ENCODE measurements around the gene AFAP1L1.
"Not testable (repeated sequence)": the region's sequence is repeated elsewhere in the genome, so short reads cannot be mapped to it uniquely, and the experiment has no call there.

The AFAP1L1 gene

DNA sequence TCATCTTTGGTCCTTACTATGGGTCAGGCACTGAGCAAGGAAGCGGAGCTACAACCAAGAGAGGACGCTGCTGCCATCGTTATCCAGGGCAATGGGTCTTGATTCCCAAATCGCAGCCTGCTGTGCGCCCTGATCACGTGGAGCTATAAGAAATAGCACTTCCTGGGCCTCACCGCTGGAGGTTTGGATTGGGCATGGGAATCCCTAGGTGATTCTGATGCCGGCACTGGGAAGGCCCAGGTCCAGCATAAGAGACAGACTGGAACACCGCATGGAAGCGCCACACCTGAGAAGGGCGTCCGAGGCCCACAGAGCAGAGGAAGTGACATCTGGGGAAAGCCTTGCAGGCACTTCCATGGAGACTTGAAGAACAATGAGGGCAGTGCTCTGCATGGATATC lies 104.4 kb downstream of the AFAP1L1 start:
- no peak for DNase-seq

DNA sequence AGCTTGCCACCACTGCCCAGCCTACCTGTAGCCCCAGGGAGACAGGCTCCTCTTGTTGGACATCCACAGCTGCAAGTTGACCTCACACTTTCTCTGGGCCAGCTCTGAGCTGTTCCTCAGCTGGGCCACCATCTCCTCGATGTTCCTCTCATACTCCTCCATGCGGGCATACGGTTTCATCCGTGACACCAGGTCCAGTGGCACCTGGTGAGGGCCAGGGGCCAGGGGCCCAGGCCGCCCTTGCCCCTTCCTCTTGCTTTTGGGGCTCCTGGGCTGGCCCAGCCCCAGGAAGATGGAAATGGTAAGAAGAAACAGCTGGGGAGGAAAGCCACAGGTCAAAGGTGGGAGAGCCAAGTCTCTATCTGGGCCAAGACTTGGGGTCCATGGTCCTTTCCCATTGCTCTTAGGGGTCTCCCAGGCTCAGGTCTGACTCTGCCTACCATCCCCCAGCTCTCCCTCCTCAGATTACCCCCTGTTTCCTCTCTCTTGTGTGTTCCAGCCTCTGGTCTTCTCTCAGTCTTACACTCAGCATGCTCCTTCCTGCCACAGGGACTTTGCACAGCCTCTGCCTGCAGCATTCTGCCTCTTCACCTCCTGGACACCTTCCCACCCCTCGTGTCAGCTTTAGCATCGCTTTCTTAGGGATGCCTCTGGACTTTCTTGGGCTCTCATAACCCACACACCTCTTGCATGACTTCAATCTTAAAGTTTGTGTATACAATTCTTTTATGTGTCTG lies 105.2 kb downstream of the AFAP1L1 start:
- DNase-seq: no peak

DNA sequence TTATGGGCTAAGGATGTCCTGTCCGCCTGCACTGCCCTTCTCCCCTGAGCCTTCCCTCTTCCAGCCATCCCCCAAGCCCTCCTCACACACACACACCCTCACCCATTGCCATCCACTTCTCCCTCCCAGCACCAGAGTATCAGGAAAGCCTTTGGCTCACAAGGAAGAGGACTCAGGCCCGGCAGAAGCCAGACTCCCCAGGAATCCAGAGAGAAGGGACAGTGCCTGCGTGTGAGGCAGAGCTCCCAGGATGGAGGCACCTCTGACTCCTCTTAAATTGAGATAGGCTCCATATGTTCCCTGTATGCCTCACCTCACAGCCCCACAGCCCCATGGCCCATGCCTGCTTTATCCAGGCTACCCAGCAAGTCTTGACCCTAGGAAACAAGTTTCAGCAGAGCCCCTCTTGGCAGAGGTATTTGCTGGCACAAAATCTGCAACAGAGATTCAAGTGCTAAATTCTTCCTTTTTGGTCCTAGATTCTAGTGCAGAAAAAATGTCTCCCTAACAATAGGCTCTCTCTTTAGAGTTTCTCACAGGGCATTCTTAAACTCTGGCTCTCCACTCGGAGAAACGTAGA lies 106.7 kb downstream of the AFAP1L1 start:
- no peak for DNase-seq

DNA sequence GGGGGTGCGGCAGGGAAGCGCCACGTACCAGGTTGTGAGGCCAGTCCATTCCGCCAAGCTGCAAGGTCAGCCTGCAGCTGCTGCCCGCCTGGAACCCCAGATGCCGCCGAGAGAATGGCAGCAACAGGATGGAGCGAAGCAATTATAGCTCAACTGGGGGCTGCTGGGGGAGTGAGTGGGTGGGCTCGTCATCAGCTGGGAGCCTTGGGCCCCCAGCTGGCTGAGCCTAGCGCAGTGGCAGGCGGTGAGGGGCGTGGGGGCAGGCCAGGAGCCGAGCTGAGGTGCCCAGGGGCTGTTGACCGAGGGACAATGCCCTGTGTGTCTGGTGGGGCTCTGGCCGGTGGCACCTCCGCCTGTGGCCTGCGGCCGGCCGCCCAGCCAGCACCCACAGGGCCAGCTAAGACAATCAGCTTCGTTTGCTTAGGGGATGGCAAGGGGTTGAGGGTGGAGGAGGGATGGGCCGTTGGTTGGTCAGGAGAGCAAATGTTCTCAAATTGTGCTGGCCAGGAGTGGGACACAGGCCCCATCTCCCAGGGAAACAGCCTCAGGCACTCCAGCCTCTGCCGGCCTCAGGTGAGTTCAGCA lies 107.6 kb downstream of the AFAP1L1 start, which contains the start of gene IL17B:
TSS of gene IL17B (minus strand) at position 116 of the 585 bp plus-strand sequence. CDS start at position 49, 67 bp downstream.
- no peak for DNase-seq

DNA sequence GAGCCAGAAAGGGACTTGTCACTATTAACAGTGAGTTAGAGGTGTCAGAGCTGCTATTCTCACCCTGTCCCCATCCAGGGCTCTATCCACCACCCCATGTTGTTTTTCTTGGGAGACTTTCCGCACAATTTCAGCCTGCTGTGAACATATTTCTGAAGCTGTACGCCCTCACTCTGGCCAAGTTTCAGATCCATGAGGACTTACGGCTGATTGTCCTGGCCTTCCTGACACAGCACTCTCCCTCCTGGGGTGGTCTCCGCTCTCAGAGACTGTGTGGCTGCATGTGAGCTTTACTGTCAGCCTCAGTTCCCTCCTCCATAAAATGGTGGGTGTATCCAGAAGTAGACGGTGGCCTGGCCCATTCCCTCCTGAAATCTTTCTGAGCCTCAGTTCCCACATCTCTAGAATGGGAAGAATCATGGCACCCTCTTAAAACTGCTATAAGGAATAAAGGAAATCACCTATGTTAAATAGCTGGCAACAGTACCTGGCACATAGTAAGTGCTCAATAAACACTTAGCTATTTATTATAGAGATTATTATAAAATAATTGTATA lies 108.2 kb downstream of the AFAP1L1 start:
- no peak for DNase-seq

DNA sequence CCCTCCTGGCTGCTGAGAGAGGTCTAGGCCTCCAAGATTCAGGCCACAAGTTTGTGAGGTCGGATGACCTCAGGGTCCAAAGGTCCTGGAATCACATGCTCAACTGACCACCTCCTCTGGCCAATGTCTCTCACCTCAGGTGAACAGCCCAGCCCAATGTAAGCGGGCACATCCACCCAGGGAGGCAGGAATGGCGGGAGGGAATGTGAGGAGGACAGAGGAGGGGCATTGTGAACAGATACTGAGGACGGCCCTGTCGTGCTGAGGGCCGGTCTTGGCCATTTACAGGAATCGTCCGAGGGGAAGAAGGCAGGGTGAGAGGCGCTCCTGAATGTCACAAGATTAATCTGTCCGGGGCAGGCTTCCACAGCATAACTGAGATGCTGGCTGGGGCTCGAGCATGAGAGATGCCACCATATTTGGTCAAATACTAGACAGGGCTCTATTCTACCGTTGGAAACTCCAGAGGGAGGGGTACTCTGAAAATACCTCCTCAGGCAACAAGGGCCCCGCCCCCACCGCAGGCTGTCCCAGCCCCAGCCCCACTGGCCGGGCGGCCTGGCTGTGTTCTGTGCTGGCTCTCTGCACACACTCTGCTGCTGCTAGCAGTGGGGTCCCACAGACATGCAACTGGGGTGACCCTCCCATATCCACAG lies 108.9 kb downstream of the AFAP1L1 start:
- DNase-seq: no peak

DNA sequence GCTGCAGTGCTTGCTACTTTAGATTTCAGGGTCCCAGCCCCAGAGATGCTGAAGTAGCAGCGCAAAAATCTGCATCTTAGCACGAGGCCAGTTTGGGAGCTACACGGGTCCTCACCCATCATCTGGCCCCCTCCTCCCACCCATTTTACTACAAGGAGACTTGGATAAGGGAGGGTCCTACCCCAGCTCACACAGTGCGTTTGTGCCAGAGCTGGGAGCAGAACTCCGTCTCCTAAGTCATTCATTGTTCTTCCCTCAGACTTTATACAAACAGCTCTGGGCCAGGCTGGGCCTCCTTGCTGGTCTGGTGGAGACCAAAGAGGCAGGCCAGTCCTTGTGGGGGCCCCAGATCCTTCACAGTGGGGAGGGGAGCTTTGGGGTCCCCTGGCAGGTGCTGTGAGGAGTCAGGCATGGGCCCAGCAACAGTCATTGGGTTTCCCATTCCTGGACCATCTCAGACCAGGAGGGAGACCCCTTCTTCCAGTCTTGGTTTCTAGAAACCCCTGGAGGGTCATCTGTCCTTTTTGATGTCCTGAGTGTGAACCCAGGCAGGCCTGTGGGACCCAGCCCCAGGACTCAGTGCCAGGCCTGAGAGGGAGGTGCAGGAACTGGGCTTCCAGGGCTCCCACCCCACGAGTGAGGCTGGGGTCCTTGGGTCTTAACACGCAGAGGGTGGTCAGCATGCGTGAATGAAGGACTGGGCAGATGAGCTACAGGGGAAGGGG lies 109.8 kb downstream of the AFAP1L1 start:
- no peak for DNase-seq

DNA sequence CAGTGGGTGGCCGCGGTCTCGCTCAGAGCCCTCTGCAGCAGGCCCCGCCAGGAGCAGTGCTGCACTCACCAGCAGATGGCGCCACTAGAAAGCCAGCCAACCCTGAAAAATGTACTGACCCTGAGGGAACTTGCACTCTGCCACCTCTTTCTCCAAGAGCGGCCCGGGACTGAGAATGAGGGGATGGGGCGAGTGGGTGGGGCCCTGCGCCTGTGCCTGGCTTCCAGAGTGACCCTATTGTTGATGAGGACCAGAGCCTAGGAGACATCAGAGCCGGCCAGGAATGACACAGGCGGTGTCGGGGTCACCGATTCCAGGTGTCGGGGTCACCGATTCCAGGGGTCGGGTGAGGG lies 110.3 kb downstream of the AFAP1L1 start:
- DNase-seq: peak; percentile 80 to 83

DNA sequence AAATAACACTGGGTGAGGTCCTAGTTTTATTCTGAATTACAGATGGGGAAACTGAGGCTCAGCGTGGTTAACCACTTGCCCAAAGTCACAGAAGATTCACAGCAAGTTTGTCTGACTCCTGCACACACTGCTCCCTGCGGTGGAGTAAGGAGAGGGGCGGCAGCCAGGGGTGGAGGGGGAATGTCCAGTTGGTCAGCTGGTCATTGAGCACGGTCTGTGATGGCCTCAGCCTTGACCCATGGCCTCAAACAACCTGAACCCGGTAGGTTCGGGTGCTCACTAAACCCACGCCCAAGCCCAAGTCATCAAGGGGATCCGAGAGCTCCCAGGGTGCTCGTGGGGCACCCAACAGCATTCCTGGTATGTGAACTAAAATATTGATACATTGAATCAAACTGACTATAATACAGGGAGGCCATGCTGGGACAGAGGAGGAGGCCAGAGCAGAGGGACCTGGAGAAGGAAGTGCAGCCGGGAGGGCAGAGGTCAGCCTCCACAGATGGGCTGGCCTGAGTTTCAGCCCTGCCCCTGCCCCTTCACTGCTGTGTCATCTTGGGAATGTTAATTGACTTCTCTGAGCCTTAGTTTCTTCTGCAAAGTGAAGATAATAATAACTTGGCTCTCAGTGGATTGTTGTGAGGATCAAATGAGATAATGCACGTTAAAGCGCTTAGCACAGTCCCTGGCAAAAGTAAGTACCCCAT lies 111.0 kb downstream of the AFAP1L1 start:
- DNase-seq: no peak

DNA sequence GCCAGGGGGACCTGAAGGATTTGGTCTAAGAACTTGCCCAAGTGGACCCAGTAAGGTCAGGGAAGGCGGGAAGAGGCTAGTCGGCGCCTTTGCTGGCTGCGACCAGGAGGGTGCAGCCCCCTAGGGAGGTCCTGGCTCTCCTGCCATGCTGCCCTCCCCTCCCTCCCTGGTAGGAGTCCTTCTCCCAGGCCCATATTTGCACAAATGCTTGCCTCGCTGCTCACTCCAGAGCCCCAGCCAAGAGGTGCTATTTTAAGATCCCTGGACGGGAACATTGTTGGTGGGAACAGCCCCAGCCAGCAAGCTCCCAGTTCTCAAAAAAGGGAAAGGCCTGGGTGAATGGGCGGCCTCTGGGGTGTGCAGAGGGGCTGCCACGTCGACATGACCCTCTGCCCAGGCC lies 111.7 kb downstream of the AFAP1L1 start:
- no peak for DNase-seq

DNA sequence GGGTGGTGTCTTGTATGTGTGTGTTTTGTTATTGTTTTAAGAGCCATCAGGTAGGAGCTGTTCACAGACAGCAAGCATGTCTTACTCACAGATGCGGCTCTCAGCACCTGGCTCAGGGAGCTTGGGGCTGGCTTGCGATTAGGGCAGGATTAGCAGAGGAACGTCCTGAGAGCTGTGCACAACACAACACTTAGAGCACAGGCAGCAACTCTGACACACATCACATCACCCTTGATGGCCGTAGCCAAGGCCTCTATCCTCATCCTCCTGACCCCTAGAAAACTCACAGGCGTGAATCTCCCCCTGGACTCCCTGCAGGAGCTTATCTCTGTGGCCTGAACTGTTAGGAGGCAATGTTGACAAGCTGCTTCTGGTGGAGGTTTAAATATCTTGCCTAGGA lies 114.5 kb downstream of the AFAP1L1 start:
- no peak for DNase-seq

DNA sequence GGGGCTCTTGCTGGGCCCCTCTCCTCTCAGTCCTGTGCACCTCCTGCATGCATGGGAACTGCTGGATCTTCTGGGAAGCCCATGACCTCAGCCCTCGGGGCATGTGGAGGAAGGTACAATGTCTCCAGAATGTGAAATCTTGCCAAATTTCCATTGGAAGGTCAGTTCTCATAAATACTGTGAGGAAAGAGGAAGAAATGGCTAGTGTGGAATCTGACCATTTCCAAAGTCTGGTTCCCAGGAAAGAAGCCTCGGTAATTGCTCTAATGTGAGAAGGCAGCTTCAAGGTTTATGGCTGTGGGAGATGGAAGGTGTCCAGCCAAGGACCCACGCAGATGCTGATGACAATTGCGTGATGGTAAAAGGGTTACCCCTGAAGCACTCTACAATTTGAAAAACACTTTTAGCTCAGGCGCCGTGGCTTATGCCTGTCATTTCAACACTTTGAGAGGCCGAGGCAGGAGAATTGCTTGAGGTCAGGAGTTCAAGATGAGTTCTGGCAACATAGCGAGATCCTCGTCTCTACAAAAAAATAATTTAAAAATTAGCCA lies 115.5 kb downstream of the AFAP1L1 start:
- no peak for DNase-seq

DNA sequence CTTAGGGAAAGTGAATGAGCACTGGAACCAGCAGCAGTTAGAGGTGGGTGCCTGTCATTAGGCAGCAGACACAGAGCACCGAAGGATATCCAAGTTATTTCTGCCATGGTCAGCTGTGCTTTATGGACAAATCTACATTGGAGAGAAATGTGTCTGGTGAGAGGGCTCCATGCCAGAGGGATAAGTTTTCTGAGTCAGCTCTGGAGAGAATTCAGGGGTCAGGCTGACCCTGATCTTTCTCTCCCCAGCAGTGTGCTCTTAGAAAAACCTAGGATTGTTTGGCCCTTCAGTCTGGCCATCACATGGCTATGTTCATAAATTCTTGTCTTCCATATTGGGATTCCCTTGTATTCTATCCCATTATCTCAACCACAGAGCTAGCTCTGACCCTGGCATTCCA lies 116.3 kb downstream of the AFAP1L1 start:
- DNase-seq: no peak

DNA sequence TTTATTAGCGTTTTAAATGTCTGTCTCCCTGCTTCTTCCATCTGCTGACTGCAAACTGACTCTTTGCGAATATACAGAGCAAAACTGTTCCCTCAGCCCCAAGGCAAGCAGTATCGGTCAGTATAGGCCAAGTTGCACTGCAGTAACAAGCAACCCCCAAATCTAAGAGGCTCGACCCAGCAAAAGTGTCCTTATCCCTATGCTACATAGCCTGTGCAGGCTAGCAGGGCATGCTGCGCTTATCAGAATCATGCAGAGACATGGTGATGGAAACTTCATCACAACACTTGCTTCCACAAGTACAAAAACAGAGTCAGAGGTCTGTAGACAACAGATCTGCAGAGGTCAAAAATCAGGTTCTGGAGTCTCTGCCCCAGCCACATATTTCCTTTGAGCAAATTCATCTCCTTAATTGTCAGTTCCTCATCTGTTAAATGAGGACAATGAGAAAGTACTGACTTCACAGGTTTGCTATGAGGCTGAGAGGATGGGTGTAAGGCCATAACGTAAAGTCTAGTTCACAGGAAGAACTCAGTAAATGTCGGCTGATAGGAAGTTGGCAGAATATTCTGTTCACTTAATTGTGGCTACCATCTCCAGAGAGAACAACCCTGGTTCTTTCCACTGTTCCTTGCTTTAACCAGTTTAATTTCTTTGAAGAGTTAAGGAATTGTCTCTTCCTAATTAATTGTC lies 117.0 kb downstream of the AFAP1L1 start:
- DNase-seq: no peak

DNA sequence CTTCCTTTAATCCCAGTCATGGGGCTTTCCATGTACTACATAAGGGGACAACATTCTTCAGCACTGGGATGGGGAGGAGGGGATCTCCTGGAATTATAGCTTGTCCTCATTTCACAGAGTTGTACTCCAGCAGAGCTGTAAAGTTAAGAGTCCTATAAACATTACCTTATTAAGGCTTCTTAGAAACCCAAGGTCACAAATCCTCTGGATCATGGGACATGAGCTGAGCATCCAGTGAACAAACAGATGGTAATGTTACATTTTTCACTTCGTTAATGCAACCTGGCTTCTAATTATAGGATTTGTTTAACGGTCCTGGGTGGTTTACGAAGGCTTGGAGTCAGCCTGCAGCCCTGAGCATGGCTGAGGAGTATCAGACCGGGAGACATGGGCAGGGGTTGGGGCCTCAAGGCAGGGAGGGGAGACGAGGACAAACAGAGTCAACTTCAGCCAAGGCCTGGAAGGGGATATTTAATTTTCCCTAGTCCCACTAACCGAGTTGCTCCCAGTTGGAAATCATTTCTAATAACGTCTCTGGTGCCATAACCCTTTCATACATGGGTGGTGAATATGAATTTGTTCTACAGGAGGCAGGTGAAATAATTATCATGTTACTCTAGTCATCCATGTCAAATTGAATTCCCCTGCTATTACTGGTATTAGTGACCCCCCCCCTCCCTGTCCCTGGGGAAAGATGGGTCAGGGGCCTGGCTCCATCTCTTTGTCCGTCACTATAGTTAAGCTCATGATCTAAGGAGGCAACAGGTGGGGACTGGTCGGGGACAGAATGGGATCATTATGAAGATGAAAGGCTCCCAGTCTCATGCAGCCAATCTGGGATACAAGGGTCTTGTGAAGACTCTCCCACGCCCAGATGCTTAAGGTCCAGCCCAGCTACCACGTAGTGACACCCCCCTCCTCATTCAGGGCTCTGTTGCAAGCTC lies 118.2 kb downstream of the AFAP1L1 start:
- DNase-seq: no peak

DNA sequence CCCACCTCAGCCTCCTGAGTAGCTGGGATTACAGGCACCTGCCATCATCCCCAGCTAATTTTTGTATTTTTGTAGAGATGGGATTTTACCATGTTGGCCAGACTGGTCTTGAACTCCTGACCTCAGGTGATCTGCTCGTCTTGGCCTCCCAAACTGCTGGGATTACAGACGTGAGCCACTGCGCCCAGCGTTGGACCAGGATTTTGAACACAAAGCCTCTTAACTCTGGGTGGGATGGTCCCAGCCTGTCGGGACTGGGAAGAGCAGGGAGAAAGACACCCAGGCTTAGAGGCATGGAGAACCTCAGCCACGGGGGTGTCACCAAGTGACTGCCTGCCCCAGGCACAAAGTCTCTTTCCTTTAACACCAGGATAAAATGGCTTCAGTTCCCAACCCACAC lies 119.4 kb downstream of the AFAP1L1 start:
- DNase-seq: not testable (repeated sequence)
